Measurements from ENCODE around the gene KLF8.

The KLF8 gene

GRCh38 chrX:56314334-56314733, 82.2 kb downstream of the KLF8 start (continued):
- TF ChIP-seq, protein P1, sequence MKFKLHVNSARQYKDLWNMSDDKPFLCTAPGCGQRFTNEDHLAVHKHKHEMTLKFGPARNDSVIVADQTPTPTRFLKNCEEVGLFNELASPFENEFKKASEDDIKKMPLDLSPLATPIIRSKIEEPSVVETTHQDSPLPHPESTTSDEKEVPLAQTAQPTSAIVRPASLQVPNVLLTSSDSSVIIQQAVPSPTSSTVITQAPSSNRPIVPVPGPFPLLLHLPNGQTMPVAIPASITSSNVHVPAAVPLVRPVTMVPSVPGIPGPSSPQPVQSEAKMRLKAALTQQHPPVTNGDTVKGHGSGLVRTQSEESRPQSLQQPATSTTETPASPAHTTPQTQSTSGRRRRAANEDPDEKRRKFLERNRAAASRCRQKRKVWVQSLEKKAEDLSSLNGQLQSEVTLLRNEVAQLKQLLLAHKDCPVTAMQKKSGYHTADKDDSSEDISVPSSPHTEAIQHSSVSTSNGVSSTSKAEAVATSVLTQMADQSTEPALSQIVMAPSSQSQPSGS (tag by site-specific recombination; IDR thresholded peaks at IDR 0.05; ENCODE audit: low read depth), result no peak
- no peak for TF ChIP-seq ZNF37A (tag by site-specific recombination; IDR thresholded peaks at IDR 0.05)
- TF ChIP-seq ZNF654 (tag by site-specific recombination; IDR thresholded peaks at IDR 0.05; ENCODE audit: low read depth), result no peak
- no peak for TF ChIP-seq ZNF174 (tag by site-specific recombination; IDR thresholded peaks at IDR 0.05)
- TF ChIP-seq ZSCAN4 (tag by site-specific recombination; IDR thresholded peaks at IDR 0.05), result no peak
- no peak for TF ChIP-seq ZNF214 (tag by site-specific recombination; IDR thresholded peaks at IDR 0.05; ENCODE audit: borderline replicate concordance)
- no peak for TF ChIP-seq ZNF776 (tag by site-specific recombination; IDR thresholded peaks at IDR 0.05; ENCODE audit: borderline replicate concordance)
- TF ChIP-seq IKZF3 (tag by site-specific recombination; IDR thresholded peaks at IDR 0.05), result no peak
- no peak for TF ChIP-seq PRDM1 (tag by site-specific recombination; IDR thresholded peaks at IDR 0.05)

DNA sequence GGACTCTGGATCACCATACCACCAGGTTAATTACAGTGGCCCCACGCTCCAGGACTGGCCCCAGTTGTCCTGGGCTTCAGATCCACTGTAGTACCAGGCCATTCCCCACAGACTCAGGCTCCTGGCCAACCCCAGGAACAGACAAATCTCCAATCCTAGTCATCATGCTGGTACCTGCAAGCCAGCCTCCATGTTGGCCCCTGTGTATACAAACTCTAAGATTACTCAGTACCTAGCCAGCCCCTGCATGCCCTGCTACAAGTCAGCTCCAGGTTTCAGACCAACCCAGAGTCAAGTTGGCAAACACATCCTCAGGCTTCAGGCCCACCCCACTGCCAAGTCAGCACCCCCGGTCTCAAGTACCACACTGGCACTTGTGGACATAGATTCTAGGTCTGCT, 85.9 kb downstream of the KLF8 start:
- Histone ChIP-seq H3K9me3 (ENCODE audit: control insufficient read depth, insufficient read depth, low read depth, low read length) (no peaks in the 10 kb centered on the region), H3K27ac (ENCODE audit: extremely low read depth, low read depth, low read length) (no peak overlapping the region), H3K4me3 (ENCODE audit: low read depth, low read length) (no peak overlapping the region), H3K4me1 (ENCODE audit: control insufficient read depth, insufficient read depth, low read length) (no peaks in the 10 kb centered on the region), H3K36me3 (ENCODE audit: control insufficient read depth in 2 of 2, insufficient read depth in 1 of 2, low read length in 2 of 2) (no peaks in the 10 kb centered on the region)
- ChIA-PET CTCF (no interaction called here), POLR2A (no interaction called here)
- TF ChIP-seq ZNF221 (tag by site-specific recombination; IDR thresholded peaks at IDR 0.05; ENCODE audit: borderline replicate concordance), result no peak
- no peak for TF ChIP-seq ZNF837 (tag by site-specific recombination; IDR thresholded peaks at IDR 0.05)
- TF ChIP-seq ZNF302 (tag by site-specific recombination; IDR thresholded peaks at IDR 0.05; ENCODE audit: low read depth), result no peak
- no peak for TF ChIP-seq ZSCAN16 (tag by site-specific recombination; IDR thresholded peaks at IDR 0.05)
- TF ChIP-seq BCL6B (tag by site-specific recombination; IDR thresholded peaks at IDR 0.05), result no peak
- no peak for TF ChIP-seq ZNF354C (tag by site-specific recombination; IDR thresholded peaks at IDR 0.05; ENCODE audit: borderline replicate concordance, low read depth)
- TF ChIP-seq HOXD13 (CRISPR knock-in tag; IDR thresholded peaks at IDR 0.05; ENCODE audit: borderline replicate concordance), result no peak
- TF ChIP-seq, protein P2, sequence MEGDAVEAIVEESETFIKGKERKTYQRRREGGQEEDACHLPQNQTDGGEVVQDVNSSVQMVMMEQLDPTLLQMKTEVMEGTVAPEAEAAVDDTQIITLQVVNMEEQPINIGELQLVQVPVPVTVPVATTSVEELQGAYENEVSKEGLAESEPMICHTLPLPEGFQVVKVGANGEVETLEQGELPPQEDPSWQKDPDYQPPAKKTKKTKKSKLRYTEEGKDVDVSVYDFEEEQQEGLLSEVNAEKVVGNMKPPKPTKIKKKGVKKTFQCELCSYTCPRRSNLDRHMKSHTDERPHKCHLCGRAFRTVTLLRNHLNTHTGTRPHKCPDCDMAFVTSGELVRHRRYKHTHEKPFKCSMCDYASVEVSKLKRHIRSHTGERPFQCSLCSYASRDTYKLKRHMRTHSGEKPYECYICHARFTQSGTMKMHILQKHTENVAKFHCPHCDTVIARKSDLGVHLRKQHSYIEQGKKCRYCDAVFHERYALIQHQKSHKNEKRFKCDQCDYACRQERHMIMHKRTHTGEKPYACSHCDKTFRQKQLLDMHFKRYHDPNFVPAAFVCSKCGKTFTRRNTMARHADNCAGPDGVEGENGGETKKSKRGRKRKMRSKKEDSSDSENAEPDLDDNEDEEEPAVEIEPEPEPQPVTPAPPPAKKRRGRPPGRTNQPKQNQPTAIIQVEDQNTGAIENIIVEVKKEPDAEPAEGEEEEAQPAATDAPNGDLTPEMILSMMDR (tag by site-specific recombination; IDR thresholded peaks at IDR 0.05), result no peak
- no peak for TF ChIP-seq ZNF23 (tag by site-specific recombination; IDR thresholded peaks at IDR 0.05; ENCODE audit: borderline replicate concordance)
- no peak for TF ChIP-seq ZNF10 (tag by site-specific recombination; IDR thresholded peaks at IDR 0.05)
- TF ChIP-seq, protein P3, sequence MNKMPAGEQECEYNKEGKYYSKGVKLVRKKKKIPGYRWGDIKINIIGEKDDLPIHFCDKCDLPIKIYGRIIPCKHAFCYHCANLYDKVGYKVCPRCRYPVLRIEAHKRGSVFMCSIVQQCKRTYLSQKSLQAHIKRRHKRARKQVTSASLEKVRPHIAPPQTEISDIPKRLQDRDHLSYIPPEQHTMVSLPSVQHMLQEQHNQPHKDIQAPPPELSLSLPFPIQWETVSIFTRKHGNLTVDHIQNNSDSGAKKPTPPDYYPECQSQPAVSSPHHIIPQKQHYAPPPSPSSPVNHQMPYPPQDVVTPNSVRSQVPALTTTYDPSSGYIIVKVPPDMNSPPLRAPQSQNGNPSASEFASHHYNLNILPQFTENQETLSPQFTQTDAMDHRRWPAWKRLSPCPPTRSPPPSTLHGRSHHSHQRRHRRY (tag by site-specific recombination; IDR thresholded peaks at IDR 0.05), result no peak
- TF ChIP-seq ZBTB7A (tag by site-specific recombination; IDR thresholded peaks at IDR 0.05; ENCODE audit: low read depth), result no peak
- no peak for TF ChIP-seq ZNF707 (tag by site-specific recombination; IDR thresholded peaks at IDR 0.05)
- TF ChIP-seq ZNF335 (tag by site-specific recombination; conservative IDR thresholded peaks at IDR 0.05), result no peak
- no peak for TF ChIP-seq ZNF133 (tag by site-specific recombination; IDR thresholded peaks at IDR 0.05)
- TF ChIP-seq, protein P4, sequence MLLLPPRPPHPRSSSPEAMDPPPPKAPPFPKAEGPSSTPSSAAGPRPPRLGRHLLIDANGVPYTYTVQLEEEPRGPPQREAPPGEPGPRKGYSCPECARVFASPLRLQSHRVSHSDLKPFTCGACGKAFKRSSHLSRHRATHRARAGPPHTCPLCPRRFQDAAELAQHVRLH (tag by site-specific recombination; IDR thresholded peaks at IDR 0.05), result no peak
- TF ChIP-seq ZNF548 (tag by site-specific recombination; IDR thresholded peaks at IDR 0.05), result no peak
